NCI-H510A (cell line): Measurements from ENCODE around the gene RBM38.

ENCODE experiments used
- DNase-seq: peaks from one replicate; lab custom pipeline; 2025; lab: John Stamatoyannopoulos, UW

The RBM38 gene

DNA sequence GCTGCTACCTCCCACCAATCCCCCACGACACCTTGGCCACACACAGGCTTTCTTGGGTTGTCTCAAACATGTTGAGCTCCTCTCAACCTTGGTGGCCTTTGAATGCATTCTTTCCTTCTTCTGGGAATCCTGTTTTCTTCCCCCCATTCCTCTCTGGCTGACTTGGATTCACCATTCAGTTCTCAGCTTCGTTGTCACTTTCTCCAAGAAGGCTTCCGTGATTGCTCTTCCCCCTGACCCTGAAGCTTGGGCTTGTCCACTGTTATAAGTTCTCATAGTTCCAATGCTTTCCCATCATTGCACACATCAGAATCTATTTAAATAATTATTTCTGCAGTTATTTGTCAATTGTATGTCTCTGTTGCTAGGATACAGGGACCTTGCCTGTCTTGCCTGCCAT lies 64.2 kb downstream of the RBM38 start:
- DNase-seq = no peak

DNA sequence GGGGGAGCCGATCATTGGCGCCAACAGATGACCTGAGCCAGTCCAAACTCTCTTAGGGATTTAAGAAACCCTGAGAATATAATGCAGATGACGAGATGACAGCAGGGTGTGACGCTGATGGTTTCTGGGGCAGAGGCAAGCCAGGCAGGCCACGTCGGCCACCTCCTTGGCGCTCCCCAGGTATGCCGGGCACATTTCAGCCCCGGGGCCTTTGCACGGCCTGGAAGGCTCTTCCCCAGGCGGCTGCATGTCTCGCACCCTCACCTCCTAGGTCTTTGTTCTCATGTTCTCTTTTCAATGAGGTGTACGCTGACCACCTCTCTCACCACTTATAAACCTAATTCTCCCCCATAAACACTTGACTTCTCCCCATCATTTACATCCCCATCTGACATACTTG lies 64.9 kb downstream of the RBM38 start:
- DNase-seq = no peak

DNA sequence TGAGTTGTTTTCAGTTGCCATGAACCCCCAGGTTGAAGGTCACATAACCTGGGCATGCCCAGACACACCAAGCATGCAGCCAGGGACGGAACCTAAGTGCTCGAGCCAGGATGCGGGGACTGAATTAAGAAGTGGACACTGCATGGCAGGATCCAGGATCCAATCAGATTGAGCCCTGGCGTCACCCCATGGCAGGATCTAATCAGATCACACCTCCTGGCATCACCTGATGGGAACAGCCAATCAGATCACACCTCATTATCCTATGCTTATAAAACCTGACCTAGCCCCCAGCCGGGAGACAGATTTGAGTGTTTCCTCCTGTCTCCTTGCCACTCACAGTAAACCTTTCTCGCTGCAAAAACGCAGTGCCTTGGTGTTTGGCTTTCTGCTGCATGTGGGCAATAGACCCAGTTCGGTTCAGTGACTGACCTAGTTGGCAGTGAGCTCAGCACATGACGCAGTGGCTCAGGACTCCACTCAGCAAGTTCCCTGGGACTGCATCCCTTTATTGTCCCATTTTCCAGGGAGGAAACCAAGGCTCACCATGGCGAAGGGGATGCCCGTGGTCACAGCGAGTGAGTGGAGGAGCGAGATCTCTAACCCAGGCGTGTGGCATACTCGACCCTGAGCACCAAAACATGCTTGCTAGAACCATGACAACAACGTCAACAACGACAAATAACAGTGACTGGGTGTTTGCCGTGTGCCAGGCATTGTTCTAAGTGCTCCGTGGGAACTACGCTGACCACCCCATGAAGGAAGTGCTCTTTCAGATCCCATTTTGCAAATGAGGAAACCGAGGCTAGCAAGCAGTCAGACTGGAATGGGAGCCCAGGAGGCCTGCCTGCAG lies 66.3 kb downstream of the RBM38 start:
- DNase-seq = no peak

DNA sequence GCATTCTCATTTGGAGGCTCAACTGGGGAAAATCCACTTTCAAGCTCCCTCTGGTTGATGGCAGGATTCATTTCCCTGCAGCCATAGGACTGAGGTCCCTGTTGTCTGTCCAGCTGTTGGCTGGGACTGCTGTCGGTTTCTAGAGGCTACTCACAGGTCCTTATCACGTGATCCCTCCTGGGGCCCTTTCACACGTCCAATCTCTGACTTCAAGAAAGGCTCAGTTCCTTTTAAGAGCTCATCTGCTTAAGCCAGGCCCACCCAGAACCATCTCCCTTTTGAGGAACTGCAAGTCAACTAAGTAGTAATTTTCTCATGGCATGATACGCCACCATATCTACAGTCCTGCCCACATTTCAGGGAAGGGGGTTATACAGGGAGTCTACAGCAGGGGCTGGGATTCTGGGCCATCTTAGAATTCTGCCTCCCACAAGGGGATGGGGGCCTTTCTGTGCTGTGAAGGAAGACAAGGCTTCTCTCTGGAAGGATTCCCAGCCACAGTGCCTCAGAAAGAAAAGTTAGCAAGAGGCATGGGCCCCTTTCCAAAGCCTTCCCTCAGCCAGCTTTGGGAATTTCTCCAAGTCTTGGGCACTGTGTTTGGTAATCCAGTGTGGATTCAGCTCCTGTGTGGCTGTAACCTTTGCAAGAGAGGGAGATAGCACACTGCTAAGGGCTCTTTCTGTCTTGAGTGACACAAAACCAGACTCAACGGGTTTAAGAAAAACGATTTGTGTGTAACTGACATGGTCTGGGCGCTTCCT lies 67.4 kb downstream of the RBM38 start:
- DNase-seq = no peak
